ENCODE results near the gene UMAD1.

UMAD1 gene

GRCh38 chr7:7706101-7706511 is 65.6 kb downstream of the UMAD1 start:
- TF ChIP-seq EGR1 (IDR thresholded peaks at IDR 0.05) (no peak), RAD21 (IDR thresholded peaks at IDR 0.05; ENCODE audit: low read depth) (no peak), CEBPB (IDR thresholded peaks at IDR 0.05) (no peak), REST (IDR thresholded peaks at IDR 0.05; ENCODE audit: low read depth) (no peak), CREB1 (IDR thresholded peaks at IDR 0.05; ENCODE audit: low read depth) (no peak), ZBTB7A (IDR thresholded peaks at IDR 0.05; ENCODE audit: low read depth) (no peak), EP300 (IDR thresholded peaks at IDR 0.05; ENCODE audit: borderline replicate concordance) (no peak), FOXM1 (IDR thresholded peaks at IDR 0.05; ENCODE audit: borderline replicate concordance, low read depth) (no peak), TCF12 (IDR thresholded peaks at IDR 0.05; ENCODE audit: low read depth) (no peak), MAX (IDR thresholded peaks at IDR 0.05) (no peak), NFIC (IDR thresholded peaks at IDR 0.05) (no peak), TEAD4 (IDR thresholded peaks at IDR 0.05) (no peak), YY1 (IDR thresholded peaks at IDR 0.05; ENCODE audit: low read depth) (no peak), TAF1 (IDR thresholded peaks at IDR 0.05; ENCODE audit: low read depth) (no peak), USF1 (IDR thresholded peaks at IDR 0.05) (no peak)

- TF ChIP-seq EP300 (IDR thresholded peaks at IDR 0.05; ENCODE audit: borderline replicate concordance) (no peak), EGR1 (IDR thresholded peaks at IDR 0.05) (no peak), FOXM1 (IDR thresholded peaks at IDR 0.05; ENCODE audit: borderline replicate concordance, low read depth) (no peak), TEAD4 (IDR thresholded peaks at IDR 0.05) (no peak), NFIC (IDR thresholded peaks at IDR 0.05) (no peak), YY1 (IDR thresholded peaks at IDR 0.05; ENCODE audit: low read depth) (no peak), MAX (IDR thresholded peaks at IDR 0.05) (no peak), TAF1 (IDR thresholded peaks at IDR 0.05; ENCODE audit: low read depth) (no peak), ZBTB7A (IDR thresholded peaks at IDR 0.05; ENCODE audit: low read depth) (no peak), USF1 (IDR thresholded peaks at IDR 0.05) (no peak), REST (IDR thresholded peaks at IDR 0.05; ENCODE audit: low read depth) (no peak), CREB1 (IDR thresholded peaks at IDR 0.05; ENCODE audit: low read depth) (no peak), TCF12 (IDR thresholded peaks at IDR 0.05; ENCODE audit: low read depth) (no peak), RAD21 (IDR thresholded peaks at IDR 0.05; ENCODE audit: low read depth) (no peak), CEBPB (IDR thresholded peaks at IDR 0.05) (no peak)
Observed at GRCh38 chr7:7706556-7707172, 66.1 kb downstream of the UMAD1 start.

- no peak for TF ChIP-seq YY1 (IDR thresholded peaks at IDR 0.05; ENCODE audit: low read depth)
- TF ChIP-seq TAF1 (IDR thresholded peaks at IDR 0.05; ENCODE audit: low read depth), result no peak
- TF ChIP-seq RAD21 (IDR thresholded peaks at IDR 0.05; ENCODE audit: low read depth), result no peak
- no peak for TF ChIP-seq CREB1 (IDR thresholded peaks at IDR 0.05; ENCODE audit: low read depth)
- no peak for TF ChIP-seq EP300 (IDR thresholded peaks at IDR 0.05; ENCODE audit: borderline replicate concordance)
- TF ChIP-seq ZBTB7A (IDR thresholded peaks at IDR 0.05; ENCODE audit: low read depth), result no peak
- TF ChIP-seq CEBPB (IDR thresholded peaks at IDR 0.05), result no peak
- TF ChIP-seq NFIC (IDR thresholded peaks at IDR 0.05), result no peak
- no peak for TF ChIP-seq TEAD4 (IDR thresholded peaks at IDR 0.05)
- TF ChIP-seq USF1 (IDR thresholded peaks at IDR 0.05), result no peak
- no peak for TF ChIP-seq MAX (IDR thresholded peaks at IDR 0.05)
- no peak for TF ChIP-seq REST (IDR thresholded peaks at IDR 0.05; ENCODE audit: low read depth)
- no peak for TF ChIP-seq FOXM1 (IDR thresholded peaks at IDR 0.05; ENCODE audit: borderline replicate concordance, low read depth)
- TF ChIP-seq EGR1 (IDR thresholded peaks at IDR 0.05), result no peak
- TF ChIP-seq TCF12 (IDR thresholded peaks at IDR 0.05; ENCODE audit: low read depth), result no peak
Observed at GRCh38 chr7:7707246-7707645, 66.7 kb downstream of the UMAD1 start.

Data from Ishikawa (cell line).